ENCODE measurements around the gene DRC1. TPM values are rescaled to one million over a fixed set of nuclear protein-coding genes. Genes with fewer than 3 reads are reported as not detected.

DRC1 gene
- total RNA-seq, 1 donor from 2014 or later = 3.7 TPM

DNA sequence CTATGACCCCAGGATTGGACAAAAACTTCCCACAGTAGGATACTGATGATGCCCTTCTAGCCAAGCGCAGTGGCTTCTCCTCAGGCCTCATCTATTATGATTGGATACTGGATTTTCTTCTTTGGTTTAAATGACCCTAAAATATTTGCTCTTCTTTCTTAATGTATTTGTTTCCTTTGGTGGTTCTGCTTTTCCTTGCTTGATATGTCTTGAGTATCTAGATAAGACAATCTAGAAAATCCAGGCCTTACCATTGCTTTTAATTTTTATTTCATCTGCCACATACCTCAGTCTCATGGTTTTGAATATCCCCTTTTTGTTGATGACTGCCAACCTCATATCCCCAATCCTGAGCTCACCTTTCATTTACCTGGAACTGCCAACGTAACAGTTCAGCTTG lies 40.6 kb downstream of the DRC1 start:
- Mint-ChIP-seq H3K4me3 (no peak overlapping the region), H3K9me3 (no peaks in the 10 kb centered on the region), H3K4me1 (ENCODE audit: unreplicated experiment) (no peaks in the 10 kb centered on the region), H3K36me3 (no peaks in the 10 kb centered on the region), H3K27ac (no peak overlapping the region), H3K27me3 (peaks cover 5% of the 10 kb centered on the region)
- no peak for DNase-seq (ENCODE audit: extremely low spot score, unreplicated experiment)
- TF ChIP-seq, protein P1, sequence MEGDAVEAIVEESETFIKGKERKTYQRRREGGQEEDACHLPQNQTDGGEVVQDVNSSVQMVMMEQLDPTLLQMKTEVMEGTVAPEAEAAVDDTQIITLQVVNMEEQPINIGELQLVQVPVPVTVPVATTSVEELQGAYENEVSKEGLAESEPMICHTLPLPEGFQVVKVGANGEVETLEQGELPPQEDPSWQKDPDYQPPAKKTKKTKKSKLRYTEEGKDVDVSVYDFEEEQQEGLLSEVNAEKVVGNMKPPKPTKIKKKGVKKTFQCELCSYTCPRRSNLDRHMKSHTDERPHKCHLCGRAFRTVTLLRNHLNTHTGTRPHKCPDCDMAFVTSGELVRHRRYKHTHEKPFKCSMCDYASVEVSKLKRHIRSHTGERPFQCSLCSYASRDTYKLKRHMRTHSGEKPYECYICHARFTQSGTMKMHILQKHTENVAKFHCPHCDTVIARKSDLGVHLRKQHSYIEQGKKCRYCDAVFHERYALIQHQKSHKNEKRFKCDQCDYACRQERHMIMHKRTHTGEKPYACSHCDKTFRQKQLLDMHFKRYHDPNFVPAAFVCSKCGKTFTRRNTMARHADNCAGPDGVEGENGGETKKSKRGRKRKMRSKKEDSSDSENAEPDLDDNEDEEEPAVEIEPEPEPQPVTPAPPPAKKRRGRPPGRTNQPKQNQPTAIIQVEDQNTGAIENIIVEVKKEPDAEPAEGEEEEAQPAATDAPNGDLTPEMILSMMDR (conservative IDR thresholded peaks at IDR 0.05) = no peak

DNA sequence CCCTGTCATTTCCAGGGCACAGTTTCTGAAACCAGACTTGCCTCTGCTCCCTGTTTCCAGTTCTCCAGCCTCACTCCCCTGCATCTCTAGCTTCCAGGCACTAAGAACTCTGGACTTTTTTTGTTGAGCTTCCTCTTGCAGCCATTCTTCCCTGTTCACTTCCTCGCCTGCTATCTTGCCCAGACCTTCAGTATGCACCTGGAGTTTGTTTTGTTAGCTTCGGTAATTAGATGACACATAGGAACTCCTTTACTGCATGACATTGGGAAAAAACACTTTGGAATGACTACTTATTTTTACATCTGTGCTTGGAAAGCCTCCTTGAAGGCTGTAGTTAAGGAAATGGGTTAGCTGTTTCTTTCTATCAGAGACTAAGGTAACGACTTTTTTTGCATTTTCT lies 41.0 kb downstream of the DRC1 start:
- Mint-ChIP-seq H3K36me3 (no peaks in the 10 kb centered on the region), H3K27ac (no peak overlapping the region), H3K27me3 (peaks cover 5% of the 10 kb centered on the region), H3K4me1 (ENCODE audit: unreplicated experiment) (no peaks in the 10 kb centered on the region), H3K4me3 (no peak overlapping the region), H3K9me3 (no peaks in the 10 kb centered on the region)
- TF ChIP-seq, protein P1 (conservative IDR thresholded peaks at IDR 0.05) = no peak
- DNase-seq (ENCODE audit: extremely low spot score, unreplicated experiment) = no peak

DNA sequence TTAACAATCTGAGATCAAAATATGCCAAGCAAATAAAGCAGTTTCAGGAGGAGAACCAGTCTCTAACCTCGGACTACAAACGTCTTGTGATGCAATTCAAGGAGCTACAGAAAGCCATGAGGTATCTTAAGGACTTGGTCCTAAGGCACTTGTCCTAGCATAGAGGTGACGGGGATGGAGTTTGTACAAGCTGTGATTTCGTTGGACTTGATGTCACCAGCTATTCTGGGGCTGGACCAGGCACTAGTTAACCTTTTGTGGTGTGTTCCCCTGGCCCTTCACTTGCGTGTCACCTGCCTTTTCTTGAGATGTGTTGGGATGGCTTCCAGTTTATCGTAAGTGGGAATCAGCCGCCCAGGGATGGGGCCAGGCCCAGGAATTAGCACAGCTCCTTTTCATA lies 42.5 kb downstream of the DRC1 start:
- TF ChIP-seq, protein P1 (conservative IDR thresholded peaks at IDR 0.05) = no peak
- Mint-ChIP-seq H3K4me1 (ENCODE audit: unreplicated experiment) (no peaks in the 10 kb centered on the region), H3K4me3 (no peak overlapping the region), H3K36me3 (no peaks in the 10 kb centered on the region), H3K9me3 (no peaks in the 10 kb centered on the region), H3K27ac (no peak overlapping the region), H3K27me3 (peaks cover 1% of the 10 kb centered on the region)
- DNase-seq (ENCODE audit: extremely low spot score, unreplicated experiment) = no peak

DNA sequence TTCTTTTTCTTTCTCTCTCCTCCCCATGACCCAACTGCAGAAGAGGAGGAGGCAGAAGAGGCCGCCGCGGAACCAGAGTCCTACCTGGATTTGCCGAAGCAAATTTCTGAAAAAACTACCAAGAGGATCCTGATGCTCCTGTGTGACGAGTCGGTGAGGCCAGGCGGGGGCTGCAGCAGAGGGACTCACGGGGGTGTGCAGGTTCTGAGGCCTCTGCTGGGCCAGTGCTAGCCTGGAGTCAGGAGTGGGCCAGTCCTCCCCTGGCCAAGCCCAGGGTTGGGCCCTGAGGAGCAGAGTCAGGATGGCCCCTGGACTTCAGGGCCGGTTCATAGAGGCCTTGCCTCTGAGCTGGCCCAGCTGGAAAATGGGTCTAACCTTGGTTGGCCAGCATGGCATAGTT lies 46.9 kb downstream of the DRC1 start:
- DNase-seq (ENCODE audit: extremely low spot score, unreplicated experiment) = no peak
- Mint-ChIP-seq H3K9me3 (no peaks in the 10 kb centered on the region), H3K4me1 (ENCODE audit: unreplicated experiment) (no peaks in the 10 kb centered on the region), H3K27ac (no peak overlapping the region), H3K27me3 (no peaks in the 10 kb centered on the region), H3K36me3 (no peaks in the 10 kb centered on the region), H3K4me3 (no peak overlapping the region)
- TF ChIP-seq, protein P1 (conservative IDR thresholded peaks at IDR 0.05) = no peak

- no peak overlapping the region for H3K4me3 Mint-ChIP-seq
- H3K36me3 Mint-ChIP-seq = no peaks in the 10 kb centered on the region
- no peak overlapping the region for H3K27ac Mint-ChIP-seq
- no peaks in the 10 kb centered on the region for H3K4me1 Mint-ChIP-seq (ENCODE audit: unreplicated experiment)
- no peak for DNase-seq (ENCODE audit: extremely low spot score, unreplicated experiment)
- TF ChIP-seq, protein P1 (conservative IDR thresholded peaks at IDR 0.05) = no peak
- no peaks in the 10 kb centered on the region for H3K27me3 Mint-ChIP-seq
- no peaks in the 10 kb centered on the region for H3K9me3 Mint-ChIP-seq
Measured at GRCh38 chr2:26449278-26450030, 47.7 kb downstream of the DRC1 start.
